Measurements from ENCODE around the gene ADAD2.

DNA sequence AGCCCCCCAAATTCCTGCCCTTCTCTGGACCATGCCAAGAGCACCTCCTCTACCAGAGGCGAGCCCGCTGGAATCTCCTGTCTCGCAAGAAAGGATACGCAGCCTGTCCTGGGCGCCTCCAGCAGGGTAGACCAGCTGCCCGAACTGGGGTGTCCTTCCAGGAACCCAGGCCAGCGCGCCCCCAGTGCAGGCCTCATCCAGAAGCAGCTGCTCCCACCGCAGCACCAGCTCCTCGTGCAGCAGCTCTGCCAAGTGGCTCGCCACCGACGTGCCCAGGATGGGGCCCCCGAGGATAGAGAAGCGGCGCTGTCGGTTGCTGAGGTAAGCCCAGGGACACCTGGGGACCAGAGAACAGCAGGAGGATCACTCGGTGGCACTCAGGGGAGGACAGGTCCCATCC lies 8.9 kb upstream of the ADAD2 start:
- TF ChIP-seq, protein P1, sequence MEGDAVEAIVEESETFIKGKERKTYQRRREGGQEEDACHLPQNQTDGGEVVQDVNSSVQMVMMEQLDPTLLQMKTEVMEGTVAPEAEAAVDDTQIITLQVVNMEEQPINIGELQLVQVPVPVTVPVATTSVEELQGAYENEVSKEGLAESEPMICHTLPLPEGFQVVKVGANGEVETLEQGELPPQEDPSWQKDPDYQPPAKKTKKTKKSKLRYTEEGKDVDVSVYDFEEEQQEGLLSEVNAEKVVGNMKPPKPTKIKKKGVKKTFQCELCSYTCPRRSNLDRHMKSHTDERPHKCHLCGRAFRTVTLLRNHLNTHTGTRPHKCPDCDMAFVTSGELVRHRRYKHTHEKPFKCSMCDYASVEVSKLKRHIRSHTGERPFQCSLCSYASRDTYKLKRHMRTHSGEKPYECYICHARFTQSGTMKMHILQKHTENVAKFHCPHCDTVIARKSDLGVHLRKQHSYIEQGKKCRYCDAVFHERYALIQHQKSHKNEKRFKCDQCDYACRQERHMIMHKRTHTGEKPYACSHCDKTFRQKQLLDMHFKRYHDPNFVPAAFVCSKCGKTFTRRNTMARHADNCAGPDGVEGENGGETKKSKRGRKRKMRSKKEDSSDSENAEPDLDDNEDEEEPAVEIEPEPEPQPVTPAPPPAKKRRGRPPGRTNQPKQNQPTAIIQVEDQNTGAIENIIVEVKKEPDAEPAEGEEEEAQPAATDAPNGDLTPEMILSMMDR (IDR thresholded peaks at IDR 0.05): no peak
- TF ChIP-seq ZFX (IDR thresholded peaks at IDR 0.05; ENCODE audit: borderline replicate concordance): no peak

Measured in 22Rv1 (cell line).